Umbilical cord (tissue), 2 donors: ENCODE measurements around the gene NEK1. TPM values are rescaled to one million over a fixed set of nuclear protein-coding genes. Genes with fewer than 3 reads are reported as not detected.

ENCODE experiments used
- DNase-seq: peaks from one replicate; pipeline ENCODE4 v3.0.0-alpha.2; 2015; ENCODE audit warnings: low spot score
- total RNA-seq: library from RNA; depleted of rRNA; stranded (reverse); fragments of >200 nt; gene quantifications from one replicate; pipeline ENCODE4 v1.2.3, GENCODE V29; 2014; ENCODE audit warnings: low replicate concordance; ENCODE audit not compliant: insufficient read depth

The NEK1 gene, protein sequence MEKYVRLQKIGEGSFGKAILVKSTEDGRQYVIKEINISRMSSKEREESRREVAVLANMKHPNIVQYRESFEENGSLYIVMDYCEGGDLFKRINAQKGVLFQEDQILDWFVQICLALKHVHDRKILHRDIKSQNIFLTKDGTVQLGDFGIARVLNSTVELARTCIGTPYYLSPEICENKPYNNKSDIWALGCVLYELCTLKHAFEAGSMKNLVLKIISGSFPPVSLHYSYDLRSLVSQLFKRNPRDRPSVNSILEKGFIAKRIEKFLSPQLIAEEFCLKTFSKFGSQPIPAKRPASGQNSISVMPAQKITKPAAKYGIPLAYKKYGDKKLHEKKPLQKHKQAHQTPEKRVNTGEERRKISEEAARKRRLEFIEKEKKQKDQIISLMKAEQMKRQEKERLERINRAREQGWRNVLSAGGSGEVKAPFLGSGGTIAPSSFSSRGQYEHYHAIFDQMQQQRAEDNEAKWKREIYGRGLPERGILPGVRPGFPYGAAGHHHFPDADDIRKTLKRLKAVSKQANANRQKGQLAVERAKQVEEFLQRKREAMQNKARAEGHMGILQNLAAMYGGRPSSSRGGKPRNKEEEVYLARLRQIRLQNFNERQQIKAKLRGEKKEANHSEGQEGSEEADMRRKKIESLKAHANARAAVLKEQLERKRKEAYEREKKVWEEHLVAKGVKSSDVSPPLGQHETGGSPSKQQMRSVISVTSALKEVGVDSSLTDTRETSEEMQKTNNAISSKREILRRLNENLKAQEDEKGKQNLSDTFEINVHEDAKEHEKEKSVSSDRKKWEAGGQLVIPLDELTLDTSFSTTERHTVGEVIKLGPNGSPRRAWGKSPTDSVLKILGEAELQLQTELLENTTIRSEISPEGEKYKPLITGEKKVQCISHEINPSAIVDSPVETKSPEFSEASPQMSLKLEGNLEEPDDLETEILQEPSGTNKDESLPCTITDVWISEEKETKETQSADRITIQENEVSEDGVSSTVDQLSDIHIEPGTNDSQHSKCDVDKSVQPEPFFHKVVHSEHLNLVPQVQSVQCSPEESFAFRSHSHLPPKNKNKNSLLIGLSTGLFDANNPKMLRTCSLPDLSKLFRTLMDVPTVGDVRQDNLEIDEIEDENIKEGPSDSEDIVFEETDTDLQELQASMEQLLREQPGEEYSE (N-terminal part only)
- 23.4 TPM for total RNA-seq

DNA sequence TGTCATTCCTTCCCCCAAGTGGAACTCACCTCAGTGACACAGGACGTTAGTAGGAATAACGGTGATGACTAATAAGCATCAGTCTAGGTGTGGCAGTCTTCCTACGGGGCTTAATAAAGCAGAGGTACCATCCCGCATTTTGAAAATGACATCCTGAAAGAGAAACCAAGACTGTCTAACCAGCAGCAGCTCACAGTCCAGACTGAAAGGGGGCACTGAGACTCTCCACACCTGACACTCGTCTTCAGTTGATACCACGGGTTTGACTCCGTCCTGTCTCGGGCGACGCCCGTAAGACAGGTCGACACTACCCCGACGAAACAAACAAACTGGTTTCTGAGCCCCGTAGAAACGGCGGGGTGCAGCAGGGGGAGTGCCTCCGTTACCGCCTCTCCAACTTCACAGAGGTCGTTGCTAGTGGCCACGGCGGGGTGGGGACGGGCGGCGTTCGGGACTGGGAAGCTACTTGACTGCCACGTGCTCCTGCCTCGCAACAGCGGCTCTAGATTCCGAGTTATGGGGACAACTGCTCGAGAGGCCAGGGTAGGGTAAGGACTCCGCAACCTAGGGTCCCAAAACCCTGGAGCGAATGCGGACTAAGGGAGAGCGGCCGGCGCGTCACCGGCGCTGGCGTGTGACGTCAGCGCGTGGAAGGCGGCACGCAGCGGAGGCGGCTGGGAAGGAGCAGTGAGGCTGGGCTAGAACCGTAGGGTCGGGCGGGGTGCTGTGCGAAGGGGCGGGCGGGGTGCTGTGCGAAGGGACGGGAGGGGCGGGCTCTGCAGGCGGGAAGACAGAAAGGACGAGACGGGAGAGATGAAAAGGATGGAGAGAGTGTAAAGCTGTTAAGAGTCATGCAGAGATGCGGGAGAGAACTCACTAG lies at the start of gene NEK1:
NEK1 (minus strand) TSS at position 593 of the 880 bp plus-strand sequence. CDS start 9,953 bp downstream, outside the sequence.
- peak; percentile 94 for DNase-seq

DNA sequence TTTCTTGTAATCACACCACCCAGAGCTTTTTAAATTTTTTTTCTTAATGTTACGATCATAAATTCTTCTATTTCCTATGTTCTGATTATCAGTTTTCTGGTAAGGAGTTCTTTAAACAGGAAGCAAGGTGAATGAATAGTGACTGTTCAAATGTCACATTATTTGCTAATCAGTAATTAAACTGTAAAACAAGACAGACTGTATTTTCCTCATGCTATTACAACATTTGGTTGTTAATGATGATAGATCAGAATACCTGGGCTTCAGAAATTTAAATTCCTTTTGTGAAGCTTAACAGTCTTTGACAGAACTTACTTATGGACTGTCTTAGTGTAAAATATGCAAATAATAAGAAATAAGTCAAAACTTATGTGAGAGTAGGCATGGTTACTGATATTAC lies 49.4 kb upstream of the NEK1 start:
- no peak for DNase-seq

DNA sequence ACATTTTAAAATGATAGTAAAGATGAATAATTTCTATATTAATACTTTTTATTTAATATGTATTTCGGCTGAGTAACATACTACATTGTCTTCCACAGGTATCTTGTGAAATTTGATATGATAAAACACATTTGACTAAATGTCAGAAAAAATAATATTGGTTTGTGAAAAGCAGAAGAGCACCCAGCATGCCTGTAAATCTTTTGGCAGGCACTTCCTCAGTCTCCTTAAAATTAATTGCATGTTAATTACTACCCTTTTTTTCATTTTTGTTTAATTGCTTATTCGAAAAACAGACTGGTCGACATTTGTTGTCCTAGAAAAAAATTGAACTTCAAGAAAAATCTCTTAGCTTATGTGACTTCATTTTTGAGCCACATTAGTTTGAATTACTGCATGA lies 48.5 kb upstream of the NEK1 start:
- no peak for DNase-seq

DNA sequence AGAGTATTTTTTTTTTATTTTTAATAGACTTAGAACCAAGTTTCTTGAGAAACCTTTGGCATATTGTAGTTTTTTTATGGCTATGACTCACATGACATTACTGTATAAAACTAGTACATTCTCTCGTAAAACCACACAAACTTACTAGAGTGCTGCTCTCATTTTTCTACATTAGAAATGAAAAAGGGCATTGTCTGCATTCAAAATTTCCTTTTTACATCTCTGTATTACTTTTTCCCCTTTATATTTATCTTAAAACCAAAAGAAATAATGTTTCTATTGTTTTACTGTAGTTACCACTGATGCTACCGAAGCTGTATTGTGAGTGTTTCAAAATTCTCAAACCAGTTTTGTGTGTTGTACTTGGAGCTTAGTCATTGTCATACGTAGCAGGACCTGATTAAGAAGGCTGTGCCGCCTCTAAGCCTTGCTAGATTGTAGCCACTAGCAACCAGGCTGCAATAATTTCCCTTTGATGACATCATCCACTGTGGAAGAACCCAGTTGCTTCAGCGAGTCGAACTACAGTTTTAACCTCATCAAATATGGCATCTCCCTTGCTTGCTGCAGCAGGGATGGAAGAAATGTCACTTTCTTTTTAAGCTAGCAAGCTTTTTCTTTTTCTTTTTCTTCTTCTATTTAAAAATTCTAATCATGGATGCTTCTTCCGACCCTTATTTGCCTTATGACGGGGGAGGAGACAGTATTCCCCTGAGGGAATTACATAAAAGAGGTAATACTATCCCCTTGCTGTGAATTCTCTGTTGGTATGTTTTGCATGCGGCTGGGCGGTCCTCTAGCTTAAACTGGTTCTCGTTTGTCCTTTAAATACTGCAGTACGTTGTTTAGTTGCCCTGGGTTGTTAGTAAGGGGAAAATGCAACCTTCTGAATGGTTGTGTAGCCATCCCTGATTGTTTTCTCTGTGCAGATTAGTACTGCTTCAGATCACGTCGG lies 47.6 kb upstream of the NEK1 start:
- peak; percentile 98 for DNase-seq

DNA sequence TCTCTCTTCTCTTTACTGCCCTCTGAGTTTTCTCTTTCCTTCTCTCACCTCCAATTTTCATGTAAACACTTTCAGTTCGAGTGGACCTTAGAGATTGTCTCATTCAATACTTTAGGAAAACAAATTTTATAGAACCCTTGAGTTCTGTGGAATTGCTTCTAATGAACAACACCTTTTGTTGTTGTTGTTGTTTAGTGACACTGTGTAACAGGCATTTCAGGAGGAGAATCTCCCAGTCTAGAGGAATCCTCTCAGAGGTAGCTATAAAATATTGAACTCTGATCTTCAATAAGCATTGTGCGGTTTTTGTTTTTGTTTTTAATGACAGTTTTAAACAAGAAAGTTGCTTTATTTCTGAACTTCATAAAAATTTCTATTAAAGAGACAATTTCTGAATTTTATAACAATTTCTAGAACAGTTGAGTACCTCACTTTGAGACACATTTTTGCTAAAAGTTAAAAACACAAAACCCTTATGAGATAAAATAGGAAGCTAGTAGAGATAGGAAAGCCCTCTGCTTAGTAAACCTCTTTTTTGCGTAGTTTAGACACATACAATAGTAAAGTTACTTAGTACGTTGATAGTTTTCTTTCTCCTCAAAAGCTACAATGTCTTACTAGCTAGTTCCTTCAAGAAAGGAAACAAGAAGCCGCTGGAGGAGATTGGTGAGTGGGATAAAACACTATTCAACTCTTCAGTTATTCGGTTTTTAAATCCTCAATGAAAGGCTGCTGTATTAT lies 46.8 kb upstream of the NEK1 start:
- DNase-seq = no peak

DNA sequence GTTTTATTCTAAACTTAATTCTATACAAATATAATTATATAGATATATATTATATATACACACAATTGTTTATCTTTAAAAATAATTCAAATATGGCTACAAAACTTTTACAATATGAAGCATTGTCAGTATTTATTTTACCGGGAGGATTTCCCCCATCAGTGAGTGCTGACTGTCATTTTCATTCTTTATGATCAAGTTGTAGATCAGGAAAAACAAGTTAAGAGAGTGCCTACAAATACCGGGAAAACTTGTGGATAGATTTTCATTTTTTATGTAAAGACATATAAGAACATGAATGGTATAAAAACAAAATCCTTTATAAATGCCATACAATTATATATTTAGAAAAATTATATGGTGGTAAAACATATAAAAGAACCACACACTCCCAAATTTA lies 45.8 kb upstream of the NEK1 start:
- no peak for DNase-seq

DNA sequence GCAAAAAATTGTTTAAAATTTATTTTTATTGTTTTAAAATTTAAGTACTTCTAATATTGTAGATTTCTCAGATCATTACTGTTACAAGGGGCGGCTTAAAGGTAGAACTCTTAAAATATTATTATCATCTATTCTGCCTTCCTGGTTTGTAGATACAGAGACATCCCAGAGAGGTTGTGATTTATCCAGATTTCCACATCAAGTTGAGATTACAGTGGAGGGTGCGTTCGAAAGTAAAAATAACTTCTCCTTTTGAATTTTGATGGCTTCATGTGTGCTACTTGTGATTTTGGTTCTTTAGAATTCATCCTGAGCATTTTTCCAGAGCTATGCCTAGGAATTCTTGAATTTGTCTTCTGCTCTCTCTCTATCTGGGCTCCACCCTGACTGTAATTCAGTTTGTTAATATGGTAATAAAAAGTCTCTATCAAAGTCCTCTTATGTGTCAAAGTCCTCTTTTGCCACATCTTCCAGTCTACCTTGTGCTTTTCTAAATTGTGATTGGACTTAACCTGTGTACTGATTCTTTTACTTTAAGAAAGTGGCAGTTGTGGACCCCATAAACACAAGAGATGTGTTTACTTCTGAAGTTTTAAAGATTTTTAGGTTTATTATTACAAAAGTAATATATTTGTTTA lies 45.2 kb upstream of the NEK1 start:
- DNase-seq = no peak

DNA sequence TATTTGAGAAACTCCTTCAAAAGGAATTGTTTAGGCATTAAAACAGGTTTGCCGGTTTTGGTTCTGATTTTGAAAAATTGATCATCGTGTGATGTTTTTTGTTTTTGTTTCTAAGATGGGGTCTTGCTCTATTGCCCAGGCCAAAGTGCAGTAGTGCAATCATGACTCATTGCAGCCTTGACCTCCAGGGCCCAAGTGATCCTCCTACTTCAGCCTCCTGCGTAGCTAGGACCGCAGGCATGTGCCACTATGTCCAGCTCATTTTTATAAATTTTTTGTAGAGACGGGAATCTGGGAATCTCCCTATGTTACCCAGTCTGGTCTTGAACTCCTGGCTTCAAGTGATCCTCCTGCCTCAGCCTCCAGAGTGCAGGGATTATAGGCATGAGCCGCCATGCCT lies 43.0 kb upstream of the NEK1 start:
- DNase-seq = no peak

DNA sequence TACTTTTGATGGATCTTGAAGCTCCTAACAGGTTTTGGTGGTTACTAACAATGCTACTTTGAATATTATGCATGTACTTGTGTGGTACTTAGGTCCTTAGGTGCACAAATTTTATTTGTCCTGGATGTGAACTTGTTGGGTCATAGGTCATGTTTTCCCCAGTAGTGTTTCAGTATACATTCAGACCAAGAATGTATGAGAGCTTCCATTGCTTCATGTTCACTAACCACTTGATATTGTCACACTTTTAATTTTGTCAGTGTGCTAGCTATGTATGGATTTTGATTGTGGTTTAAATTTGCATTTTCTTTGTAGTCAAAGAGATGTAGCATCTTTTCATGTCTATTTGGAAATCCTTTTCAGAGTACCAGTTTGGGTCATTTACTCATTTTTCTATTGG lies 40.2 kb upstream of the NEK1 start:
- DNase-seq = no peak

DNA sequence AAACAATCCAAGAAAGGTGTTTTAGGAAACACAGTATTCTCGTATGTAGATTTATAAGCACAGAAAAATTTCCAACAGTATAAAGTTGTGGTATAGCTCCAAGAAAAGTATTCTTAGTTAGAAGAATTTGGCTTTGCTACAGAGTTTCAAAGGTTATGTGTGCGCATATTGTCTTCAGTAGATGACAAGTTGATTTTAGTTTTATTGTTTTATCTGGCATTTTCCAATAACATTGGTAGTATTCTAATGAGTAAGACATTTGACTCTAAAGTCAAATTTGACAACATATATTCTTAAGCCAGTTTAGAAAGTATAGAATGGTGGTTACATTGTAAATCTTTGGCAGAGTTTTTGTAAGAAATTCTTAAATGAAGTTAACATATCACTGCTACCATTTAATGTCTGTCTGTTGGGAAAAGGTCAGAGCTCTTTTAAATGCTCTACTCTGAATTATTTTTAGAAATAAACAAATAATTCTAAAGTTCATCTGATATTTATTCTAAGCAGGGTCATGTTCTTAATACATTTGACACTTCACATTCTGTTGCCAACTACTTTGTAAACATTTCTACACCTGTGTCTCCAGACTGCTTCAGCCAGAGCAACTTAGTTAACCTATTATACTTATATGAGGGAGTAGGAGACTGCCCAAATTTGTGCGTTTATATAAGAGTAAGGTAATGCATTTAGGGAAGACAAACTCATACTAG lies 38.0 kb upstream of the NEK1 start:
- no peak for DNase-seq

DNA sequence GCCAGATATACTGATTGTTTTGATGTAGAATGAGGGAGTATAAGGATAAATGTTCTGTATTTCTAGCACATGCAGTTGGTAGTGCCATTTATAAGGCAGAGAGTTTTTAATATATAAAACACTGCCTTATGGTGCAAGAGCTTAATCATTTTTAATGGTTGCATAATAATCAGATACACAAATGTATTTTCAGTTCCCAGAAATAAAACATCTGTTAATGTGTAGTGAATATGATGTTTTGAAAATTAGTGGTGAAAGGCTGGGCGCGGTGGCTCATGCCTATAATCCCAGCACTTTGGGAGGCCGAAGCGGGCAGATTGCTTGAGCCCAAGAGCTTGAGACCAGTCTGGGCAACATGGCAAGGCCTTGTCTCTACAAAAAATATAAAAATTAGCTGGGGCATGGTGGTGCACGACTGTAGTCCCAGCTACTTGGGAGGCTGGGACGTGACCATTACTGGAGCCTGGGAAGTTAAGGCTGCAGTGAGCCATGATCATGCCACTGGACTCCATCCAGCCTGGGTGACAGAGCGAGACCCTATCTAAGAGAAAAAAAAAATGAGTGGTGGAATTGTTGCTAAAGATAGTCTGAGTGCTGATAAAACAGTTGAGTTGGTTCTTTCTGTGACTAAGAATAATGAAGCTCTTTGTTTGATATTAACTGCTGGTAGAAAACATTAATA lies 37.3 kb upstream of the NEK1 start:
- DNase-seq = no peak

DNA sequence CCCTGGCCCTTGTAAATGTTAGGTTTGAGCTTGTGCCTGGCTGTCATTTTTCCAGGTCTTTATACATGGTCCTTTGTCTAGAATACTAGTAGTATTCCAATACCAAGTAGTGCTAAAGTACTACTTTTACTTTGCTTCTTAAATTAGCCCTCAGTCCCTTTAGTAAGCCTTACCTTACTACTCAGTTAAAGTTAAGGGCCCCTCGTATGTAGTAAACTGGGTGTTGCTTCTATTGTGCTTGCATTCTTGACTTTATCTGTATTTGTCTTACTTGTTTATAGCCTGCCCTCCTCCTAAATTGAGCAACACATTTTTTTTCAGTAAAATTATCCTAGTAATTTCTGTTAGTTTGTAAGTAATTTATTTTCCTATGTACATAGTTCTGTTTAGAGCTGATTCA lies 33.2 kb upstream of the NEK1 start:
- DNase-seq = no peak

DNA sequence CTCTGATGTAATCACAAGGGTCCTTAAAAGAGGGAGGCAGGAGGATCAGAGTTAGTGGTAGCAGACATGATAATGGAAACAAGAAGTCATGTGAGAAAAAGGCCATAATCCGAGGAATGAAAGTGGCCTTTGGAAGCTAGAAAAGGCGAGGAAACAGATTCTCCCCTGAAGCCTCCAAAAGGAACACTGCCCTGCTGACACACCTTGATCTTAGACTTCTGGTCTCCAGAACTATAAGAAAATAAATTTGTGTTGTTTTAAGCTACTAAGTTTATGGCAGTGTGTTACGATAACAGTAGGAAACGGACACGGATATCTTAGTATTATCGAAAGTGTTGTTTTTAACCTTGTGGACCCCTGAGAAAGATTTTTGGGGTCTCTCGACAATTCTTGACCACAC lies 32.4 kb upstream of the NEK1 start:
- no peak for DNase-seq

DNA sequence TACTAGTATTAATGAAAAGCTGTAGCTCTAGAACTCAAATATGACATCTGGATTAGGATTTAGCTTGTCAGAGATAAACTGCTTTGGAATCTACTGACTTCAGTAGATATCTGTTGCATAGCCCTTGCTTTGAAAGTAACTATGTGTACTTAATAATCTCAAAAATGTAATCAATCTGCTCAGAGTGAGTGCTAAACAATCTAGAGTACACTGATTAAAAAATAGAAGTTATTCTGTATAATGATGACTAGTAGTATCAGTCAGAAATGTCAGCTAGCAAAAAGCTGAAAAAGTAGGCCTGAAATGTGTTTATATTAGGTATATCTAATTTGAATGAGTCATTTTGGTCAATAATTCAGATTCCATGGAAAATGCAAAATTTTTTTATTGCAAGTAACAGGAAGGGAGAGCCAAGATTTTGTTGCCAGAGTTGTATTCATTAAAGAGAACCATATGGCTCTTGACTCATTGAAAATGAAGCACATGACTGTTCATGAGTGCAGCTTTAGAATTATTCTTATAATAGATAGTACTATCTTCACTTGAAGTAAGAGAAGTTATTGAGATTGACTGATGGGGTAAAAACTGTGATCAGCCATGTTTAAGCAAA lies 28.0 kb upstream of the NEK1 start:
- peak; percentile 41 for DNase-seq

DNA sequence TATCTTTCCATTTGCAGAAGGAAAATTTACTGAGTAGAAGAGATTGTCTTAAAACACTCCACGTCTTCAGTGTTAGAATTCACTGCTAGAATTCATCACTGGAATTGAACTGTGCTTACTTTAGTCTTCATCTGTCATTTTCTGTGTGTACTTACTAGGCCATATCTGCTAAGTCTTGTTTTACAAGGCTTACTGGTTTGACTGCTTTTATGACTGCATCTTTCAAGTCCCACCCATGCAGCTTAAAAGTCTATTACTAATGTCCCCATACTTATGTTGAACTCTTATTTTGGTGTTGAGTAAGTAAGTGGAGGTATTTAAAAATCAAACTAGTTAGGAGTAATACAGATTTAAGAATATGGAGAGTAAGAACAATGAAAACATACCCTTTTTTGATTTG lies 22.6 kb upstream of the NEK1 start:
- peak; percentile 78 for DNase-seq

DNA sequence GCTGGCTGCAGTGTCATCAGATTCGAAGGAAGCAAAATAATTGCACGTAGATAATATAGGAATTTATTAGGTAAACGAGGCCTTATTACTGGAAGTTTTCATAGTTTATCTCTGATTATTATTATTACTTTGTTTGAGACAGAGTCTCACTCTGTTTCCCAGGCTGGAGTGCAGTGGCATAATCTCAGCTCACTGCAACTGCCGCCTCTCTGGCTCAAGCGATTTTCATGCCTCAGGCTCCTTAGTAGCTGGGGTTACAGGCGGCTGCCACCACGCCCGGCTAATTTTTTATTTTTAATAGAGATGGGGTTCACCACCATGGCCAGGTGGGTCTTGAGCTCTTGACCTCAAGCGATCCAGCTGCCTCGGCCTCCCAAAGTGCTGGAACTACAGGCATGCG lies 20.5 kb upstream of the NEK1 start:
- no peak for DNase-seq

DNA sequence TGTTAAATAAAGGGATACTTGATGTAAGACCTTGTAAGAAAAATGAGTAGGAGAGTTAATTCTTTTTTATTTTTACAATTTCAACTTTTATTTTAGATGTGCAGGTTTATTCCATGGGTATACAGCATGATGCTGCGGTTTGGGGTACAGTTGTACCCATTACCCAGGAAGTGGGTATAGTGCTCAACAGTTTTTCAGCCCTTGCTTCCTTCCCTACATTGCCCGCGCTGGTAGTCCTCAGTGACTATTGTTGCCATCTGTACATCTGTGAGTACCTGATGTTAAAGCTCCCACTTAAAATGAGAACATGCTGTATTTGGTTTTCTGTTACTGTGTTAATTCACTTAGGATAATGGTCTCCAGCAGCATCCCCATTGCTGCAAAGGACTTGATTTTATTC lies 17.7 kb upstream of the NEK1 start:
- DNase-seq = no peak
